DOHH2 (cell line): Measurements from ENCODE around the gene BLOC1S5.

Experiments
- H3F3A ChIP-seq: fragments of 200-600 bp; sonication (generic), shearing (Covaris generic); 2 replicates; pipeline ENCODE4 v1.6.0; 2016; ENCODE audit warnings: antibody characterized with exemption, mild to moderate bottlenecking; ENCODE audit not compliant: control insufficient read depth, insufficient read depth
- H3K27ac ChIP-seq: fragments of 200-600 bp; sonication (generic); 2 replicates; pipeline ENCODE4 v1.5.1; 2014; ENCODE audit warnings: low read depth, mild to moderate bottlenecking, low read length, moderate library complexity
- H3K27me3 ChIP-seq: fragments of 200-600 bp; sonication (generic); 2 replicates; pipeline ENCODE4 v1.6.1; 2014; ENCODE audit warnings: mild to moderate bottlenecking, low read length, mixed read lengths; ENCODE audit not compliant: control insufficient read depth
- H3K36me3 ChIP-seq: fragments of 200-600 bp; sonication (generic); 2 replicates; pipeline ENCODE4 v1.6.1; 2014; ENCODE audit warnings: mild to moderate bottlenecking, low read length, moderate library complexity, mixed read lengths; ENCODE audit not compliant: control insufficient read depth
- H3K4me1 ChIP-seq: fragments of 200-600 bp; sonication (generic); 2 replicates; pipeline ENCODE4 v1.6.1; 2014; ENCODE audit warnings: mild to moderate bottlenecking, low read length, mixed read lengths; ENCODE audit not compliant: control insufficient read depth
- H3K4me2 ChIP-seq: fragments of 200-600 bp; sonication (generic); 2 replicates; pipeline ENCODE4 v1.6.0; 2014; ENCODE audit warnings: mild to moderate bottlenecking, low read length, moderate library complexity
- H3K4me3 ChIP-seq: fragments of 200-600 bp; sonication (generic); 2 replicates; pipeline ENCODE4 v1.5.1; 2014; ENCODE audit warnings: mild to moderate bottlenecking, low read length, mixed read lengths
- H3K79me2 ChIP-seq: fragments of 200-600 bp; sonication (generic); 2 replicates; pipeline ENCODE4 v1.6.1; 2014; ENCODE audit warnings: mild to moderate bottlenecking, low read length, mixed read lengths; ENCODE audit not compliant: control insufficient read depth
- H3K9me2 ChIP-seq: fragments of 200-600 bp; sonication (generic); replicated peaks from 2 replicates; pipeline ENCODE4 v1.6.1; 2014; ENCODE audit warnings: mild to moderate bottlenecking, low read length, mixed read lengths; ENCODE audit not compliant: control insufficient read depth
- H3K9me3 ChIP-seq: fragments of 200-600 bp; sonication (generic); 2 replicates; pipeline ENCODE4 v1.6.1; 2014; ENCODE audit warnings: antibody characterized with exemption, low read length, mixed read lengths; ENCODE audit not compliant: control insufficient read depth, insufficient read depth
- H4K20me1 ChIP-seq: fragments of 200-600 bp; sonication (generic); 2 replicates; pipeline ENCODE4 v1.6.0; 2014; ENCODE audit warnings: low read depth, mild to moderate bottlenecking, antibody characterized with exemption, low read length, moderate library complexity; ENCODE audit not compliant: control insufficient read depth, insufficient read depth
- CTCF ChIP-seq: fragments of 200-600 bp; sonication (generic); IDR thresholded peaks from one replicate; pipeline ENCODE4 v1.5.1; 2014; ENCODE audit warnings: antibody characterized with exemption, mild to moderate bottlenecking, low read depth, low read length; ENCODE audit not compliant: poor library complexity, severe bottlenecking
- EZH2phosphoT487 ChIP-seq: fragments of 200-600 bp; sonication (generic); IDR thresholded peaks from 2 replicates; pipeline ENCODE4 v1.6.1; 2017; ENCODE audit warnings: borderline replicate concordance, mild to moderate bottlenecking, antibody characterized with exemption, low read length, moderate library complexity, mixed read lengths

BLOC1S5 gene

GRCh38 chr6:8084586-8084985 lies 20.4 kb upstream of the BLOC1S5 start:
- Histone ChIP-seq H4K20me1 (peaks cover 7% of the 10 kb centered on the region; the same call in 1 of the 2 replicates), H3F3A (peaks cover 9% of the 10 kb centered on the region; the same call in 1 of the 2 replicates), H3K9me3 (no peaks in the 10 kb centered on the region), H3K4me1 (no peaks in the 10 kb centered on the region), H3K4me3 (no peak overlapping the region), H3K27ac (no peak overlapping the region), H3K36me3 (peaks cover 92% of the 10 kb centered on the region), H3K79me2 (peaks cover 43% of the 10 kb centered on the region), H3K27me3 (no peaks in the 10 kb centered on the region), H3K9me2 (no peaks in the 10 kb centered on the region), H3K4me2 (no peak overlapping the region)
- TF ChIP-seq CTCF = no peak
- no peak for TF ChIP-seq EZH2phosphoT487

GRCh38 chr6:8082954-8083858 lies 19.0 kb upstream of the BLOC1S5 start:
- H3K36me3 ChIP-seq = peaks cover 82% of the 10 kb centered on the region
- H3K4me1 ChIP-seq = no peaks in the 10 kb centered on the region
- peaks cover 9% of the 10 kb centered on the region; the same call in 1 of the 2 replicates for H3F3A ChIP-seq
- H3K79me2 ChIP-seq = peaks cover 41% of the 10 kb centered on the region
- H3K27me3 ChIP-seq = no peaks in the 10 kb centered on the region
- H3K4me3 ChIP-seq = no peak overlapping the region
- no peak overlapping the region for H3K4me2 ChIP-seq
- no peaks in the 10 kb centered on the region for H3K9me3 ChIP-seq
- no peak overlapping the region for H3K27ac ChIP-seq
- H4K20me1 ChIP-seq = peaks cover 7% of the 10 kb centered on the region; the same call in 1 of the 2 replicates
- no peaks in the 10 kb centered on the region for H3K9me2 ChIP-seq
- TF ChIP-seq CTCF (no peak), EZH2phosphoT487 (no peak)

GRCh38 chr6:8082572-8082953 lies 18.4 kb upstream of the BLOC1S5 start:
- TF ChIP-seq CTCF (no peak), EZH2phosphoT487 (no peak)
- Histone ChIP-seq H4K20me1 (peaks cover 7% of the 10 kb centered on the region; the same call in 1 of the 2 replicates), H3K9me3 (no peaks in the 10 kb centered on the region), H3K36me3 (peaks cover 76% of the 10 kb centered on the region), H3K27ac (no peak overlapping the region), H3K4me1 (no peaks in the 10 kb centered on the region), H3F3A (peaks cover 9% of the 10 kb centered on the region; the same call in 1 of the 2 replicates), H3K79me2 (peaks cover 36% of the 10 kb centered on the region), H3K9me2 (no peaks in the 10 kb centered on the region), H3K27me3 (no peaks in the 10 kb centered on the region), H3K4me3 (no peak overlapping the region), H3K4me2 (no peak overlapping the region)
